IMR-90 (cell line): ENCODE measurements around the gene PIK3C3. TPM values are rescaled to one million over a fixed set of nuclear protein-coding genes. Genes with fewer than 3 reads are reported as not detected.

Experiments
- ATAC-seq: fragments of 200-7000 bp; cut with Tn5 transposase; 2 replicates; pipeline ENCODE4 v1.9.1; 2020; ENCODE audit warnings: low read depth, mild to moderate bottlenecking, moderate library complexity
- BruUV-seq: library from RNA; stranded (reverse); fragments of 400-500 nt; replicated peaks from 2 replicates; lab custom pipeline; 2021; lab: Mats Ljungman, UMichigan
- CTCF ChIA-PET: fragments of 300-600 bp; formaldehyde crosslinking; extraction: SDS; loops from one replicate; lab custom pipeline; 2021; ENCODE audit warnings: antibody characterized with exemption; lab: Yijun Ruan, JAX
- POLR2A ChIA-PET: fragments of 300-600 bp; sonication (Branson Sonifier 250); formaldehyde crosslinking; loops from one replicate; lab custom pipeline; 2022; ENCODE audit warnings: antibody characterized with exemption; ENCODE audit not compliant: unreplicated experiment; lab: Charles Lee
- DNase-seq: peaks from one replicate; pipeline ENCODE4 v3.0.0; 2013
- H2AFZ ChIP-seq: replicated peaks from 2 replicates; pipeline ENCODE3; 2013; ENCODE audit warnings: low read length, mild to moderate bottlenecking; ENCODE audit not compliant: poor library complexity
- H2AK5ac ChIP-seq: 2 replicates; pipeline ENCODE4 v1.6.1; 2013; ENCODE audit warnings: low read depth, low read length, inconsistent platforms
- H2AK9ac ChIP-seq: replicated peaks from 2 replicates; pipeline ENCODE3; 2013; ENCODE audit warnings: mild to moderate bottlenecking, low read depth, low read length, moderate library complexity; ENCODE audit not compliant: poor library complexity
- H2BK120ac ChIP-seq: 2 replicates; pipeline ENCODE4 v1.6.1; 2013; ENCODE audit warnings: low read depth, low read length, inconsistent platforms
- H2BK15ac ChIP-seq: 3 replicates; pipeline ENCODE4 v1.6.1; 2013; ENCODE audit warnings: low read depth, low read length, inconsistent platforms
- H2BK20ac ChIP-seq: 2 replicates; pipeline ENCODE4 v1.6.1; 2013; ENCODE audit warnings: low read depth, mild to moderate bottlenecking, inconsistent platforms, low read length, moderate library complexity
- H2BK5ac ChIP-seq: 2 replicates; pipeline ENCODE4 v1.6.1; 2013; ENCODE audit warnings: mild to moderate bottlenecking, low read depth, low read length, inconsistent platforms; ENCODE audit not compliant: poor library complexity, severe bottlenecking
- H3K14ac ChIP-seq: replicated peaks from 2 replicates; pipeline ENCODE4 v1.6.1; 2013; ENCODE audit warnings: low read depth, low read length, inconsistent platforms
- H3K18ac ChIP-seq: 2 replicates; pipeline ENCODE4 v1.6.1; 2013; ENCODE audit warnings: low read depth, low read length, control low read depth
- H3K23ac ChIP-seq: 2 replicates; pipeline ENCODE4 v1.6.1; 2013; ENCODE audit warnings: low read depth, low read length, inconsistent platforms
- H3K27ac ChIP-seq: 2 replicates; pipeline ENCODE4 v1.5.1; 2013; ENCODE audit warnings: mild to moderate bottlenecking, control low read depth, low read length; ENCODE audit not compliant: insufficient read depth
- H3K27me3 ChIP-seq: 2 replicates; pipeline ENCODE4 v1.6.1; 2013; ENCODE audit warnings: low read length; ENCODE audit not compliant: control insufficient read depth, insufficient read depth
- H3K36me3 ChIP-seq: 2 replicates; pipeline ENCODE4 v1.6.1; 2013; ENCODE audit warnings: low read length, mixed read lengths; ENCODE audit not compliant: control insufficient read depth, insufficient read depth
- H3K4ac ChIP-seq: 2 replicates; pipeline ENCODE4 v1.6.1; 2013; ENCODE audit warnings: low read depth, low read length, inconsistent platforms
- H3K4me1 ChIP-seq: 2 replicates; pipeline ENCODE4 v1.6.1; 2013; ENCODE audit warnings: low read length, mixed read lengths; ENCODE audit not compliant: control insufficient read depth, insufficient read depth
- H3K4me2 ChIP-seq: 2 replicates; pipeline ENCODE4 v1.6.1; 2013; ENCODE audit warnings: low read depth, mild to moderate bottlenecking, control low read depth, low read length, moderate library complexity
- H3K4me3 ChIP-seq: 2 replicates; pipeline ENCODE4 v1.5.1; 2013; ENCODE audit warnings: low read depth, mild to moderate bottlenecking, control low read depth, low read length, moderate library complexity; ENCODE audit not compliant: insufficient read depth
- H3K56ac ChIP-seq: 2 replicates; pipeline ENCODE4 v1.6.1; 2013; ENCODE audit warnings: low read length, inconsistent platforms; ENCODE audit not compliant: insufficient read depth; ENCODE audit errors: extremely low read depth
- H3K79me1 ChIP-seq, 2 experiments: 2 replicates each; pipeline ENCODE4 v1.6.1; 2013; ENCODE audit warnings: low read length in 2 of 2, inconsistent platforms in 1 of 2, low read depth in 1 of 2
- H3K9ac ChIP-seq: 2 replicates; pipeline ENCODE4 v1.6.1; 2013; ENCODE audit warnings: low read depth, low read length, control low read depth
- H3K9me1 ChIP-seq: 2 replicates; pipeline ENCODE4 v1.6.1; 2013; ENCODE audit warnings: low read length, inconsistent platforms; ENCODE audit not compliant: insufficient read depth
- H3K9me3 ChIP-seq: 2 replicates; pipeline ENCODE4 v1.6.1; 2013; ENCODE audit warnings: low read length; ENCODE audit not compliant: control insufficient read depth, insufficient read depth
- H4K20me1 ChIP-seq: 2 replicates; pipeline ENCODE4 v1.6.1; 2013; ENCODE audit warnings: low read length, inconsistent platforms; ENCODE audit not compliant: insufficient read depth
- H4K5ac ChIP-seq: 2 replicates; pipeline ENCODE4 v1.6.1; 2013; ENCODE audit warnings: mild to moderate bottlenecking, low read depth, low read length, control low read depth
- H4K8ac ChIP-seq, 2 experiments: 2 replicates each; pipeline ENCODE4 v1.6.1; 2013; ENCODE audit warnings: low read depth in 2 of 2, low read length in 2 of 2, control low read depth in 1 of 2, inconsistent platforms in 1 of 2
- H4K91ac ChIP-seq: 2 replicates; pipeline ENCODE4 v1.6.1; 2013; ENCODE audit warnings: low read depth, low read length, inconsistent platforms; ENCODE audit not compliant: insufficient read depth
- CEBPB ChIP-seq: IDR thresholded peaks from 2 replicates; pipeline ENCODE4 v1.6.1; 2012; ENCODE audit warnings: low read depth, low read length, improper control_type of control experiment
- FOS ChIP-seq: fragments of 150-350 bp; IDR thresholded peaks from 2 replicates; pipeline ENCODE4 v1.6.1; 2016; ENCODE audit warnings: low read depth, low read length
- MXI1 ChIP-seq: IDR thresholded peaks from 2 replicates; pipeline ENCODE4 v1.6.1; 2012; ENCODE audit warnings: low read depth, mild to moderate bottlenecking, low read length, moderate library complexity, borderline replicate concordance
- dilution Hi-C: fragments of 300-500 bp; cut with HindIII; formaldehyde crosslinking; loops from one replicate; pipeline ENCODE4 v1.14.3; 2018; ENCODE audit warnings: low sequenced_read_pairs; ENCODE audit not compliant: unreplicated experiment
- in situ Hi-C: fragments of 300-500 bp; cut with MboI; formaldehyde crosslinking; loops from 3 replicates; pipeline ENCODE4 v1.14.3; 2019; ENCODE audit warnings: low sequenced_read_pairs, inconsistent platforms, mixed read lengths
- intact Hi-C: fragments of 100-400 bp; cut with micrococcal nuclease; formaldehyde crosslinking; loops from 2 replicates; pipeline ENCODE4 v1.10.0; 2022
- polyA plus RNA-seq, 3 experiments: library from polyadenylated mRNA; depleted of rRNA; stranded (reverse); fragments of >200 nt; gene quantifications; 2 replicates each; pipeline ENCODE4 v1.2.3, GENCODE V29; 2012; ENCODE audit warnings: low replicate concordance in 1 of 3
- total RNA-seq: library from RNA; depleted of rRNA; stranded (reverse); fragments of >200 nt; gene quantifications from 2 replicates; pipeline ENCODE4 v1.2.3, GENCODE V29; 2012

Gene PIK3C3
- total and polyA plus RNA-seq, 2 of the 4 experiments (the other 2 are of a cell fraction) = 41.2 to 57.2 TPM

DNA sequence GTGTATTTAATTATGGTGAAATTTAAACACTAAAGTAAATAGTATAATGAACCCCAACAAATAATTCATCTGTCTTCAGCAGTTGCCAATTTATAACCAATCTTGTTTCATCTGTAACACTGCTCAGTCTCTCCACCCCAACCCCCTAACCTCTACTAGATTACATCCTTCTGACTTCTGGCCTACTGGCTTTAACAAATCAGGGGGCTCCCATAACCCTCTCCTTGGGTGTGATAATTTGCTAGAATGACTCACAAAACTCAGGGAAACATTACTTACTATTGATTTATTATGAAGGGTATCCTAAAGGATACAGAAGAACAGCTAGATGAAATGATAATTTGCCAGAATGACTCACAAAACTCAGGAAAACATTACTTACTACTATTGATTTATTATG lies 50.7 kb downstream of the PIK3C3 start:
- no TSS peak for BruUV-seq
- H3K9me1 ChIP-seq = no peaks in the 10 kb centered on the region
- POLR2A ChIA-PET = no interaction called here
- dilution Hi-C loops (no loop called here), intact Hi-C loops (no loop called here), in situ Hi-C loops (no loop called here)
- ATAC-seq (no peak), DNase-seq (no peak)
- H4K8ac ChIP-seq = no peak overlapping the region
- no peak overlapping the region for H4K91ac ChIP-seq
- no peak overlapping the region for H3K18ac ChIP-seq
- H2BK5ac ChIP-seq = no peak overlapping the region
- H3K4me2 ChIP-seq = no peak overlapping the region
- no peak overlapping the region for H3K23ac ChIP-seq
- no peak overlapping the region for H2BK15ac ChIP-seq
- no peak overlapping the region for H4K5ac ChIP-seq
- no peak overlapping the region for H3K27ac ChIP-seq
- no peak overlapping the region for H2AFZ ChIP-seq
- H3K9ac ChIP-seq = no peak overlapping the region
- H3K36me3 ChIP-seq = peaks cover 15% of the 10 kb centered on the region
- no peak overlapping the region for H3K4ac ChIP-seq
- no peak overlapping the region for H3K4me3 ChIP-seq
- no peaks in the 10 kb centered on the region for H3K27me3 ChIP-seq
- CTCF ChIA-PET = no interaction called here
- H2AK9ac ChIP-seq = no peak overlapping the region
- no peaks in the 10 kb centered on the region for H3K4me1 ChIP-seq
- H3K56ac ChIP-seq = no peak overlapping the region
- no peak overlapping the region for H2BK120ac ChIP-seq
- no peak overlapping the region for H2BK20ac ChIP-seq
- H2AK5ac ChIP-seq = no peak overlapping the region
- no peaks in the 10 kb centered on the region for H3K9me3 ChIP-seq
- no peak overlapping the region for H3K14ac ChIP-seq
- TF ChIP-seq CEBPB (no peak), FOS (no peak), MXI1 (no peak)
- H4K20me1 ChIP-seq = no peaks in the 10 kb centered on the region
- H3K79me1 ChIP-seq = peaks cover 4 to 11% of the 10 kb centered on the region in 2 experiments; a peak in 3 of 4 replicates
